Lung microvascular endothelial cell (primary cell): ENCODE results near the gene BUD23. TPM values are rescaled to one million over a fixed set of nuclear protein-coding genes. Genes with fewer than 3 reads are reported as not detected.
"Not testable (repeated sequence)": the region's sequence is repeated elsewhere in the genome, so short reads cannot be mapped to it uniquely, and the experiment has no call there.

Experiments used
- DNase-seq, 2 donors: peaks; one replicate each; pipeline versions ENCODE4 v3.0.0 to v3.0.0-alpha.2; 2010; ENCODE audit warnings: low read depth in 2 of 2
- total RNA-seq: library from RNA; depleted of rRNA; stranded (reverse); fragments of >200 nt; gene quantifications from 2 replicates; pipeline ENCODE4 v1.2.1, GENCODE V29; 2014

BUD23 gene, protein sequence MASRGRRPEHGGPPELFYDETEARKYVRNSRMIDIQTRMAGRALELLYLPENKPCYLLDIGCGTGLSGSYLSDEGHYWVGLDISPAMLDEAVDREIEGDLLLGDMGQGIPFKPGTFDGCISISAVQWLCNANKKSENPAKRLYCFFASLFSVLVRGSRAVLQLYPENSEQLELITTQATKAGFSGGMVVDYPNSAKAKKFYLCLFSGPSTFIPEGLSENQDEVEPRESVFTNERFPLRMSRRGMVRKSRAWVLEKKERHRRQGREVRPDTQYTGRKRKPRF
- 30.6 and 31.2 TPM in 2 replicates for total RNA-seq

DNA sequence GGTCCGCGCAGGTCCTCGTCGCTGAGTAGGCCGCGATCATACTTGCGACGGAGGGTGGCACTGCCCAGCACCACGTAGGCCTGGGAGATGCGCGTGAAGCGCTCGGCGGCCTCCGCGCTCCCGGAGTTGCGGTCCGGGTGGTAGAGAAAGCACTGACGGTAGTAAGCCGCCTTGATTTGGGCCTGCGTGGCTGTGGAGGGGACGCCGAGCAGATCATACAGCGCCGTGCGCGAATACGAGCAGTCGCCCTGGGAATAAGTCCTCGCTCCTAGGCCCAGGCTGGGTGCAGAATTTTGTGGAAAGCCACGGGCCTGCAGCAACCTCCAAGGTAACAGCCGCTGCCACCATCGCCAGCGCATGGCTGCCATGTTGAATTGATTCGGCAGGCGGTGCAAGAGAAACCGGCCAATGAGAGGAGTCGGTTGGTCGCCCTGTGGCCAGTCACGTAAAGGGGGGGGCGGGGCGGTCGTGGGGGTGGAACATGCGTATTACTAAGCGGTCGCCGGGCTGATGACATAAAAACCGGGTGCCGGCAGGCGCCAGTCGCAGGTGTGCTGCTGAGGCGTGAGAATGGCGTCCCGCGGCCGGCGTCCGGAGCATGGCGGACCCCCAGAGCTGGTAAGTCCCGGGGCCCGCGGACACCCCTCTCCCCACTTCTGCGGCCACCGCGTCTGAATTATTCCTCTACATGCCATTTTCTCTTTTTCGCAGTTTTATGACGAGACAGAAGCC lies at the start of gene BUD23, which contains the start of gene DNAJC30:
Gene BUD23, plus strand, starts transcription at position 542 of the 732 bp plus-strand sequence. Its CDS starts 29 bp downstream, at position 571.
Gene DNAJC30, minus strand, starts transcription at position 398 of the 732 bp plus-strand sequence. Its CDS starts 30 bp downstream, at position 368.
- peak; percentile 97 to 98 for DNase-seq

DNA sequence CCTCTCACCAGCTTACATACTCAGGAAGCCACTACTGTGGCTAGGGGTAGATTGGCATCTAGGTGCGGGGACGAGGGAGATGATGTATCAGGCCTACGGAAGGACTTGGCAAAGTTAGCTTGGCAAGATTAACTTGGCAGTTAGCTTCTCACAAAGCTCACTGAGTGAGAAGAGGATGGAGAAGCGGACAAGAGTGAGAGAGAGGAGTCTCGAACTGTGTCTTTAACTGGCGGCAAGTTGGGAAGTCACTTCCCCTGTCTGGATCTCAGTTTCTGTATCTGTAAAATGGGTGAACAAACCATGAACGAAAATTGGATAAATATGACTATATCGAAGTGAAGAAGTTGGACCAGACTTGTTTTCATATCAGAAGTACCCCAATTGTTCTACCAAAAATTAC lies 49.6 kb upstream of the BUD23 start:
- no peak for DNase-seq

DNA sequence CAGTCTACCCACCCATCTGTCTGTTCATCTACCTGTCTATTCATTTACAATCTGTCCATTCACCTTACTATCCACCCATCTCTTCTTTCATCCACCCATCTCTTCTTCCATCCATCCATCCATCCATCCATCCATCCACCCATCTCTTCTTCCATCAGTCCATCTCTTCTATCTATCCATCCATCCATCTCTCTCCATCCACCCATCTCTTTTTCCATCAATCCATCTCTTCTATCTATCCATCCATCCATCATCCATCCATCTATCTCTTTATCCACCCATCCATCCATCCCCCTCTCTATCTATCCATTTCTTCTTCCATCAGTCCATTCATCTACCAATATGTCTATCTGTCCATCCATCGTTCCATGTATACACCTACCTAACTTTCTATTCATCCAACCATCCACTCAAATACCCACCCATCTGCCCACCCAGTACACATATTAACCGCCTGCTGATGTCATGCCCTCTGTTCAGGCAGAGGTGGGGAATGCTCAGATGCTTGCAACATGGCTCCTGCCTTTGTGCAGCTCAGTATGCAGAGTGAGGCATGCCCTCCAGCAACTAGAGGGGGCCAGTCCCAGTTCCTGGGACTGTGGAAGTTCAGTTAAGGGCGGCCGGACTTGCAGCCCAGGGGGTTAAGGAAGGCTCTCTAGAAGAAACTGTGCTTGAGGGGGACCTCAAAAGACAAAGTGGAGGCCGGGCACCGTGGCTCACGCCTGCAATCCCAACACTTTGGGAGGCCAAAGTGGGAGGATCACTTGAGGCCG lies 47.8 kb upstream of the BUD23 start:
- DNase-seq = no peak

DNA sequence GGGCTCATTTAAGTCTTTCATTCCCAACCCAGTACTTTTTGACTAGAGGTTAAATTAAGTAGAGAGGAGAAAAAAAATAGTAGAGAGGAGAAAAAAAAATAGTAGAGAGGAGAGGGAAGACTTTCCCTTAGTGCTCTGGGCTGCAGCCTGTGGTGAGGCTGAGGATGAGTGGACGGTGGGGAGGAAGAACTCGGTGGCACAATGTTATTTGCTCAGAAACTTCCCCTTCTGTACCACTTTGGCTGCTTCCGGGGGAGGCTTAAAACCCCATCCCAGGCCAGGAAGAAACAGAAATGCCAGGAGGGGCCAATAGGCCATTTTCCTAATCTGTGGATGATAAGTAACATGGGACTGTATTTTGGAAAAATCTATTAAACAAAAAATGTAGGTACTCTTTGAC lies 44.5 kb upstream of the BUD23 start:
- DNase-seq = no peak

DNA sequence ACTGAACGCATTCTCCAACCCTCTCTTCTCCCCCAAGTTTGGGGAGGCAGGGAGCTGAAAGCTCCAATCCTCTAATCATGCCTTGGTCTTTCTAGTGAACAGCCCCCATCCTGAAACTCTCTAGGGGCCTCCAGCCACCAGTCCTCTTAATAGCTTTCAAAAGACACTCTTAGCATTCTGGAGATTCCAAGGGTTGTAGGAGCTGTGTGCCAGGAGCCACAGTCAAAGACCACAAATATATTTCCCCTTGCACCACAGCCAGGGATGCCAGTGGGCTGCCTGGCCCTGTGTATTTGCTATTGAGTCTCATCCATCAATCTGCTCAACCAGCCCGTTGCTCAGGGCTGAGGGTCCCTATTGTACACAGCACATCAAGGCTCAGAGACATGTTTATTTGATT lies 40.6 kb upstream of the BUD23 start:
- DNase-seq = no peak

- DNase-seq = no peak
These were observed 38.6 kb upstream of the BUD23 start for GRCh38 chr7:73644688-73645286.

DNA sequence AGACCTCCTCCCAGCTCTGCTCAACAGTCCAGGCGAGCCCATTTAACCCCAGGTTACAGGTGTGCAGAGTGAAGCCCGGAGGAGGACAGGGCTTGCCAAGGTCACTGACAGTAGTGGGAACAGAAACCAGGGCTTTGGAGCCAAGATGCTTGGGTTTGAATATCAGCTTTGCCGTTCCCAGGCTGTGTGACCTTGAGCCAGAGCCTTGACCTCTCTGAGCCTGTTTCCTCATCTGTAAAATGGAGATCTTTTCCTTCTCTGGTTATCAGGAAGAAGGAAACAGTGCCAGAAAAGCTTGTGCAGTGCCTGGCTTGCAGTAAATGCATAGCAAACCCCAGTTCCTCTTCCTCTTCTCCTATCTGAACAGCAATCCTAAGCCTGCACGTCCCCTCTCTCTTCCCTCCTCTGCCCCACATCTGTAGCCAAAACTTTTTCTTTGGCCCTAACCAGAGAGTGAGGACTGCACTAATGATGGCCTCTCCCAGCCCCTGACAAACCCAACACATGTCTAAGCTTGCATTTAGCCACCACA lies 37.7 kb upstream of the BUD23 start:
- DNase-seq = no peak

DNA sequence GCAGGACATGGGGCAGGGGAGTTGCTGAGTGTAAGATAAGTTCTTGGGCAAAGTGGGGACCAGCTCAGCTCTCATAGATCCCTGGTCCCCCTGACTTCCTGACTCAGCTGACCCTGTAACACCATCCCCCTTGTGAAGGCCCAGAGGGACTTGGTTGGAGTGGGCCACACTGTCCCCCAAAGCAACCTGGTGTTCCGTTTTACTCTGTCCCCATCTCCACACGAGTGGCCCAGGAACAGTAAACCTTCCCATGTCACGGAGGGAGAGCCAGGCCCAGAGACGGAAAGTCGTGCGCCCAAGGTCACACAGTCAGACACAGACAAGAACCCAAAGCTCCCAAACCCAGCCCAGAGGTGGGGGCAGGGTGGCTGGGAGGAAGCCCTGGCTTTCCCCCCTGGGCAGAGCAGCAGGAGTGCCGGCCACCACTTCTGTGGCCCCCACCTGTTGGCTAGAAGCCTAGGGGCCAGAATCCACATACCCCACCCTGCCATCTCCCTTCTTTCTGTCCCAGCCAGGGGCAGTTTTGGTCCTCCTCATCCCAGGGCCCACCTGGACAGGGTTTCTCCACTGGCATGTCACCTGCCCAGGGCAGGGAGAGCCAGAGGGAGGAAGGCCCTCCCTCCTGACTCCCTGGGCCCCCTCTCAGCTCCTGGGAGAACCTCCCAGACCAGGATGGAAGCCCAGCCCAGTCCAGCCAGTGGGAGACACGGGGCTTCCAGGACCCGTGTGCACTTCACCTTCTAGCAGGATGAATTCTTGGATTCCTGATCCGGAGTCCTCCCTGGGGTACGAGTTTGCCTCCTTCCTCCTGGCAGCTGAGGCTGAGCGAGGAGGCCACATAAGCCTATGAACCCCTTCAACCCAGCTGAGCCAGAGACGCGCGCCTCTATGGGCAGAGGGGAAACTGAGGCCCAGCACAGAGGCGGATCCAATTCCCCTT lies 36.3 kb upstream of the BUD23 start:
- no peak for DNase-seq

DNA sequence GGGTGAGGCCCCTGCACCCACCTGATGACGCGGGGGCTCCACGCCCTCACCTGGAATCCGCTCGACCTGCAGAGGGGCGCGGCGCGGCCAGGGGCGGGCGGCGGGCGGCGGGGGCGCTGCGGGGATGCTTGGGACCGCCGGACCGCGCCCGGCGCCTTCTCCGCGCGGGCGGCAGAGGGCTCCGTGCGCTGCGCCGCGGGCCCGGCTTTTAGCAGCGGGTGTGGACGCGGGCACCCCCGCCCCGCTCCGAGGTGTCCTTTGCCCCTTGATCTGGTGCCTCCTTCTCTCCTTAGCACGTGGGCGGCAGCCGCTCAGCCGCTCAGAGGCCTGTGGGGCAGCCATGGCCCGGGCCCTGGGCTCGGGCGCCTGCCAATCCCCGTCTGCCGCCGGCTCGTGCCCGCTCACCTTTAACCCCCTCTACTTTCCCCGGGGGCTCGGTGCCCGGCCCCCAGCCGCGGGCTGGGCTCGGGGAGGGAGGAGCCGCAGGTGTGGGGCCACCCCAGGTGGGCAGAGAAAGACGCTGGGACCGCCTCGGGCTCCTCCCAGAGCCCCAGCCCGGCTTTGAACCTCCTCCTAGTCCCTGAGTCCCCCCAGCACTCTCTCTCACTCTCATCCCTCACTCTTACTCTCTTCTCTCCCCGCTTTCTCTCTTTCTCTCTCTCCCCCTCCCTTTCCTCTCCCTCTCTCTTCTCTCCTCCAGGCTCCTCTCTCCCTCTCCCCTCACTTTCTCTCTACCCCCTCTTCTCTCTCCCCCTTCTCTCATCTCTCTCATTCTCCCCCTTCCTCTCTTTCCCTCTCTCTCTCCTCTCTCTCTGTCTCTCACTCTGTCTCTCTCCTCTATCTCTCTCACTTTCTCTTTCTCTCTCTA lies 35.4 kb upstream of the BUD23 start:
- DNase-seq = no peak

GRCh38 chr7:73648593-73649332 lies 34.6 kb upstream of the BUD23 start:
- DNase-seq = no peak

DNA sequence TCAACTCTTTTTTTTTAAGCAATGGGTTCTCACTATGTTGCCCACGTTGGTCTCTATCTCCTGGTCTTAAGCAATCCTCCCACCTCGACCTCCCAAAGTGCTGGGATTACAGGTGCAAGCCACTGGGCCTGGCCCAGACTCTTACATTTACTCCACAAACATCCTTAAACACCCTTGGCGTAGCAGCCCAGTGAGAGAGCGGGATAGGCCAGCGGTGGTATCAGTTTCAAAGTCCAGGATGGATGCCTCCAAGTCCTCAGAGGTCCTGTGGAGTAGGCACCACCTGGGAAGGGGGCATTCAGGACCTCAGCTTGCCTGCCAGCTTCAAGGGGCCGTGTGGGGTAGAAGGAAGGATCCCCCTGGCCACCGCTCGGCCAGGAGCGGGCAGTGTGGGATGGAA lies 33.8 kb upstream of the BUD23 start:
- DNase-seq = no peak

DNA sequence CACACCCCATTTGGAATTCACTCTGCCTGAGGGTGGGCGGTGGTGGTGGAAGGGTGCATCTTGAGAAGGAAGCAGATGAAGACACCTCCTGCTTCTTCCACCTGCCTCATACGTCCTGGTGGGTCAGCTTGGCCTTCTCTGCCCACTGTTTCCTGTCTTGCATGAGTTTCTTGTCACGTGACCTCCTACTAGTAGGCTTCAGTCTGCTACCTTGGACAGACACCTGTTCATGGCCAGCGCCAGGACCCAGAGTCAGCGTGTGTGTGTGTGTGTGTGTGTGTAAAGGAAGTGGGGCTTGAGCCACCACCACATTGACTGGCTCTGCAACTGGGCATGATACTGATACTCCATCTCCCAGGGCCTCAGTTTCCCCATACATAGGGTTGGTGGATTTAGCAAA lies 32.9 kb upstream of the BUD23 start:
- DNase-seq = no peak

DNA sequence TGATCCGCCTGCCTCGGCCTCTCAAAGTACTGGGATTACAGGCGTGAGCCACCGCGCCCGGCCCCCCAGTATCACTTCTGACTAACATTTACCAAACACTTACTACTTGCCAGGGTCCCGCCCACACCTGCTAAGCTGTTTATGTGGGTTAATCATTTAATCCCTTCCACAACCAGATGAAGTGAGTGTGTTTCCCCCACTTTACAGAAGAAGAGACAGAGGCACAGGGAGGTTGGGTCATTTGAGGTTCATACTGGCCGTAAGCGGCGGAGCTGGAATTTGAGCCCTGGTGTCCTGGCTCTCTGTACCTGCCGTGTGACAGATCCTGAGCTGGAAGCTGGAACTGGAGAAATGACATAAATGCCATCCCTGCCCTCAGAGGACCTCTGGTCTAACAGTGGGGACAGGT lies 30.9 kb upstream of the BUD23 start:
- DNase-seq = no peak

DNA sequence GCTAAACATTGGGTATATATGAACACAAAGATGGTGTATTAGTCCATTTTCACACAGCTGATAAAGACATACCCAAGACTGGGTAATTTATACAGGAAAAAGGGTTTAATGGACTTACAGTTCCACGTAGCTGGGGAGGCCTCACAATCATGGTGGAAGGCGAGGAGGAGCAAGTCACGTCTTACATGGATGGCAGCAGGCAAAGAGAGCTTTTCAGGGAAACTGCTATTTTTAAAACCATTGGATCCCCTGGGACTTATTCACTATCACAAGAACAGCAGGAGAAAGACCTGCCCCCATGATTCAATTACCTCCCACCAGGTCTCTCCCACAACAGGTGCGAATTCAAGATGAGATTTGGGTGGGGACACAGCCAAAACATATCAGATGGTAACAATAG lies 28.1 kb upstream of the BUD23 start:
- DNase-seq = not testable (repeated sequence)

- DNase-seq = no peak
These were observed 23.4 kb upstream of the BUD23 start for GRCh38 chr7:73659983-73660382.

GRCh38 chr7:73660594-73660993 lies 22.8 kb upstream of the BUD23 start:
- not testable (repeated sequence) for DNase-seq

GRCh38 chr7:73663033-73663432 lies 20.4 kb upstream of the BUD23 start:
- no peak for DNase-seq

DNA sequence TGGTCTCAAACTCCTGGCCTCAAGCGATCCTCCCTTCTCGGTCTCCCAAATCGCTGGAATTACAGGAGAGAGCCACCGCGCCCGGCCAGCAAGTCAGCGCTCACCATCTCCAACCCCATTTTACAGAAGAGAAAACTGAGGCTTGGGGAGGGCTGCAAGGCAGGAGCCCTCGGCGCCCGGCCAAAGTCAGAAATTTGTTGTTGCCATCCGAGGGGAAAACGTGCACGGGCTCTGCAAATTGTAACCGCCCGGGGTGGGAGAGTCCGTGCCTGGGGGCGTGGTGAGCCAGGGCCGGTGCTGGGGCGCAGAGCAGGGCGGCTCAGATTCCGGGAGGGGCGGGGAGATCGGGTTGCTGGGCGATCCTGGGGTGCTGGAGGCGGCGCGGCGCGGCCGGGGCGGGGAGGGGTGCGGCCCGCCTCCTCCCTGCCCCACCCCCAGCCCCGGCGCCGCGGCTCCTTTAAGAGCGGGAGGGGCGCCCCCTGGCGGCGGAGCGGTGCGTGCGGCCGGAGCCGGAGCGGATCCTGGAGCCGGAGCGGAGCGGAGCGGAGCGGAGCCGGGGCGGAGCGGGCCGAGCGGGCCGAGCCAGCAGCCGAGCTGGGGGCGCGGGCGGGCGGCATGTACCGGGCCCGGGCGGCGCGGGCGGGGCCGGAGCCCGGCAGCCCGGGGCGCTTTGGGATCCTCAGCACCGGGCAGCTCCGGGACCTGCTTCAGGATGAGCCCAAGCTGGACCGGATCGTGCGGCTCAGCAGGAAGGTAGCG lies 15.9 kb upstream of the BUD23 start, which contains the start of gene VPS37D:
Gene VPS37D, plus strand, starts transcription at position 488 of the 759 bp plus-strand sequence. Its CDS starts 128 bp downstream, at position 616.
- peak; percentile 80 to 89 for DNase-seq
